Activated T-helper 2 cell treated with anti-CD3 and anti-CD28 coated beads, Interferon-gamma antibody, Interleukin-2, Interleukin-4, amounts not matched to agents 10 μg/mL and 5 μg/mL and 100 μg/mL, durations not matched to agents 14 hours and 24 hours and 36 hours (primary cell): ENCODE measurements around the gene SCNN1G. TPM values are rescaled to one million over a fixed set of nuclear protein-coding genes. Genes with fewer than 3 reads are reported as not detected.
"Not testable (repeated sequence)": the region's sequence is repeated elsewhere in the genome, so short reads cannot be mapped to it uniquely, and the experiment has no call there.

Source experiments
- DNase-seq: peaks from one replicate; pipeline ENCODE4 v3.0.0; 2021; ENCODE audit warnings: low spot score
- H3K27ac Mint-ChIP-seq: one replicate; pipeline ENCODE4 v1.8.0; 2021; ENCODE audit warnings: mixed read lengths
- H3K27me3 Mint-ChIP-seq: one replicate; pipeline ENCODE4 v1.8.0; 2021; ENCODE audit warnings: low read depth, mixed read lengths
- H3K36me3 Mint-ChIP-seq: one replicate; pipeline ENCODE4 v1.8.0; 2021; ENCODE audit warnings: low read depth, mixed read lengths
- H3K4me1 Mint-ChIP-seq: one replicate; pipeline ENCODE4 v1.8.0; 2021; ENCODE audit warnings: low read depth, mixed read lengths
- H3K4me3 Mint-ChIP-seq: one replicate; pipeline ENCODE4 v1.8.0; 2021; ENCODE audit warnings: low read depth, mild to moderate bottlenecking, moderate library complexity, mixed read lengths
- H3K9me3 Mint-ChIP-seq: one replicate; pipeline ENCODE4 v1.8.0; 2021; ENCODE audit warnings: mixed read lengths
- intact Hi-C: fragments of 100-400 bp; cut with micrococcal nuclease; formaldehyde crosslinking; loops from one replicate; pipeline ENCODE4 v1.15.1; 2023
- total RNA-seq: library from RNA; stranded (reverse); gene quantifications from 2 replicates; pipeline ENCODE4 v1.2.3, GENCODE V29; 2022

Gene SCNN1G, protein sequence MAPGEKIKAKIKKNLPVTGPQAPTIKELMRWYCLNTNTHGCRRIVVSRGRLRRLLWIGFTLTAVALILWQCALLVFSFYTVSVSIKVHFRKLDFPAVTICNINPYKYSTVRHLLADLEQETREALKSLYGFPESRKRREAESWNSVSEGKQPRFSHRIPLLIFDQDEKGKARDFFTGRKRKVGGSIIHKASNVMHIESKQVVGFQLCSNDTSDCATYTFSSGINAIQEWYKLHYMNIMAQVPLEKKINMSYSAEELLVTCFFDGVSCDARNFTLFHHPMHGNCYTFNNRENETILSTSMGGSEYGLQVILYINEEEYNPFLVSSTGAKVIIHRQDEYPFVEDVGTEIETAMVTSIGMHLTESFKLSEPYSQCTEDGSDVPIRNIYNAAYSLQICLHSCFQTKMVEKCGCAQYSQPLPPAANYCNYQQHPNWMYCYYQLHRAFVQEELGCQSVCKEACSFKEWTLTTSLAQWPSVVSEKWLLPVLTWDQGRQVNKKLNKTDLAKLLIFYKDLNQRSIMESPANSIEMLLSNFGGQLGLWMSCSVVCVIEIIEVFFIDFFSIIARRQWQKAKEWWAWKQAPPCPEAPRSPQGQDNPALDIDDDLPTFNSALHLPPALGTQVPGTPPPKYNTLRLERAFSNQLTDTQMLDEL
- not detected in 2 replicates for total RNA-seq

DNA sequence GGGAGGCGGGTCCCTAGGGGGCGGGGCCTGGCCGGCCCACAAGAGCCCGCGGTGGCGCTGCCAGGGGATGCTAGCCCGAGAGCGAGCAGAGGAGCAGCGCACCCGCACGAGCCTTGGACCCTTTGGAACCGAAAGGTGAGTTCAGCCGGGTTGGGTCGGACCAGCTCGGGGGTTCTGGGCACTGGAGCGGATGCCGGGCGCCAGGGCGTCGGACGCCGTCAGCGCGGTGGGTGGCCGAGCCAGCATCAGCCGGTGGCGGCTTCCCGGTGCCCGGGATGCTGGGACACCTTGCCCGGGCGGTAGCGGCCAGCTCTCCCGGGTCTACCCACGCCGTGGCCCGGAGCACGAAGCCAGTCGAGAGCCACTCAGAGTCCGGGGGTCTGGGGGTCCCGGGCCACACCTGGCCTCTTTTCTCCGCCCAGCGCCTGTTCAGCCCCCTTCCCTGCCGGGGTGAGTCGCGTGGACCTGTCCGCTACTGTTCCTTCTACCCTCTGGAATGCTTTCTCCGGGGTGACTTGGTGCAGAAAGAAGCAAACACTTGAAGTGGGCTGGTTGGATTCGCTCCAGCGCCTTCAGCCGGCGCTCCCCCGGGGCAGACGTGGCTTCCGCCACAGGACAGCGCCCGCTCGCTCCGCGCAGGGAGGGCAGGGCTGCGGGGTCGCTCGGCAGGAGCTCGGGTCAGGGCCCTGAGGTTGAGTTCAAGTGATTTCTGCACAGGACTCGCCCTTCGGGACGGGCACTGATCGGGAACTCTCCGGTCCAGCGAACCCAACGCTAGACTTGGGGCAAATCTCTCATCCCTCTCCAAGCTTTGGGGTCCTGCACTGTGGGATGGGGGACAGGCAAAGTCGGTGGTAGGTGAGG, at the start of gene SCNN1G:
TSS of gene SCNN1G (plus strand) at position 67 of the 864 bp plus-strand sequence. CDS start 3,527 bp downstream, outside the sequence.
- Mint-ChIP-seq H3K4me3 (no peak within 1 kb of the TSS), H3K9me3 (no peaks in the 10 kb centered on the region), H3K36me3 (no peaks in the 10 kb centered on the region), H3K4me1 (peaks cover 3% of the 10 kb centered on the region), H3K27ac (no peak within 1 kb of the TSS), H3K27me3 (peaks cover 42% of the 10 kb centered on the region)
- intact Hi-C loops, result loop anchor here (1.0 kb wide), 1 partner anchor 251 kb away; no protein-coding TSS in a partner anchor
- no peak for DNase-seq

DNA sequence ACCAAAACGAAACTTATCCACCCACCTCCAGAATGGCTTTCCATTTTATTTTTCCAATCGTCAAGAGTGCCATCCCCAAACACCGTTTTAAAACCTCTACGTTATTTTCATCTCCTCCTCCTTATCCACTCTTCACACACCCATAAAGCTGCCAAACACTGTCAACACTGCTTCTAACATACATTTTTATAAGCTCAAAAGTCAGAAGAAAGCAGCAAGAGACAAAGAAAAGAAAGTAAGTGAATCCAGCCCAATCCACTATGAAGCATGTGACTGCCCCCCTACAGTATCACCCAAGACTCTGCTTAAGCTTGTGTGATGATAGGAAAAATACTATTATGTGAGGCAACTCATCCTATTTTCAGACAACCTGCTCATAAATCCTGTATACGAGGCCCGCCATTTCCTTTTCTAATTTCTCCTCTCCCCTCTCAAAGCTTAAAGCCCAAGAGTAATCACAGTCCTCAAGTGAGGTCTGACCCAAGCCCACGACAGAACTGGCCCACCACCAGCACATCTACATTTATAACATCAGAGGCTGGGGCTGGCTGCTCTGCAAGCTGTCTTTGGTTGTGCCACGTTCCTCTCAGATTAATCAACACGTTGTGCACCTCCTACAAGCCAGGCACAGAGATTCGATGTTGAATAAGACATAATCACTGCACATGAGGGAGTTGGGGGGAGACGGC, 49.6 kb upstream of the SCNN1G start:
- Mint-ChIP-seq H3K9me3 (peaks cover 26% of the 10 kb centered on the region), H3K36me3 (peaks cover 3% of the 10 kb centered on the region), H3K27ac (no peak overlapping the region), H3K4me3 (no peak overlapping the region), H3K4me1 (peaks cover 12% of the 10 kb centered on the region), H3K27me3 (no peaks in the 10 kb centered on the region)
- intact Hi-C loops, result no loop called here
- no peak for DNase-seq

DNA sequence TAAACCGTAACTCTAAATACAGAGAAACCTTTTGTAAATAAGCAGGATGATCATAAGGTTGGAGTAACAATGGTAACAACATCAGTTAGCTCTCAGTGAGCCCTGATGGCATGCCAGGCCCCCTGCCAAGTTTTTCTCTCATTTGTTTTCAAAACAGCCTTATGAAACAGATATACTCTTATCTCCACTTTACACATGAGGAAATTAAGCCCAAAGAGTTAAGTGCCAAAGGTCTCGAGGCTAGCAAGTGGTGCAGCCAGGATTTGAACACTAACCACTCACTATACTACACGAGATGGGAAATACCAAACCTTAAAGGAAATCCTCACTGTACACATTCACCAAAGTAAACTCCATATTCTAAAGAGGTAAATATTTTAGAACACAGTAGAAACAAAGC, 48.3 kb upstream of the SCNN1G start:
- intact Hi-C loops, result no loop called here
- H3K4me1 Mint-ChIP-seq, result peaks cover 12% of the 10 kb centered on the region
- no peaks in the 10 kb centered on the region for H3K27me3 Mint-ChIP-seq
- H3K4me3 Mint-ChIP-seq, result no peak overlapping the region
- peaks cover 8% of the 10 kb centered on the region for H3K36me3 Mint-ChIP-seq
- H3K9me3 Mint-ChIP-seq, result peaks cover 36% of the 10 kb centered on the region
- H3K27ac Mint-ChIP-seq, result no peak overlapping the region
- no peak for DNase-seq

DNA sequence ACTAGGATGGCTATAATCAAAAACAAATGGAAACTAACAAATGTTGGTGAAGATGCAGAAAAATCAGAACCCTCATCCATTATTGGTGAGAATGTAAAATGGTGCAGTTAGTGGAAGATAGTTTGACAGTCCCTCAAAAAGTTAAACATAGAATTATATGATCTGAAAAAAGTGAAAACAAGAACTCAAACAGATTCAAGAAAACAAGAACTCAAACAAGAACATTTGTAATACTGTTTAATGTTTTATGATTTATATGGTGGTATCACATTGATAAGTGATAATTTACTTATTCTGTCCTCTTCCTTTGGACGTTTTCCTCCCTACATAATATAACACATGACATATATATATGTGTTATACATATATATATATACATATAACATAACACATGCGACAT, 45.3 kb upstream of the SCNN1G start:
- no peaks in the 10 kb centered on the region for H3K27me3 Mint-ChIP-seq
- H3K36me3 Mint-ChIP-seq, result peaks cover 8% of the 10 kb centered on the region
- no peak overlapping the region for H3K4me3 Mint-ChIP-seq
- peaks cover 36% of the 10 kb centered on the region for H3K9me3 Mint-ChIP-seq
- intact Hi-C loops, result no loop called here
- no peak overlapping the region for H3K27ac Mint-ChIP-seq
- no peak for DNase-seq
- peaks cover 6% of the 10 kb centered on the region for H3K4me1 Mint-ChIP-seq

DNA sequence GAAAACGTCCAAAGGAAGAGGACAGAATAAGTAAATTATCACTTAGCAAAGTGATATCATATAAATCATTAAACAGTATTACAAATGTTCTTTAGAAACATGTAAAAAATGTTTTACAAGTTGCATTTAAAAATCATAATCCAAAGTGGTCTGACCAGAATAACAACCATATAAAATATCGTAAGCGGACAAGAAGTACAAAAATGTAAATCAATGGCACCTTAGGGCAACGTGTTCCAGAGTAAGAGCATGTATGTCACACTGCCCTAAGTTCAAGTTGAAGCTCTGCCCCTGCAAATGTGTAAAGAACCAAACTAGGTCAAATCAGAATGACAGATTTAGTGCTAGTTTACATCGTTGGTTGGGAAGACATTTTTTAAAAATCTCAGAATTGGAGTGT, 44.7 kb upstream of the SCNN1G start:
- peaks cover 8% of the 10 kb centered on the region for H3K36me3 Mint-ChIP-seq
- H3K9me3 Mint-ChIP-seq, result peaks cover 36% of the 10 kb centered on the region
- H3K27me3 Mint-ChIP-seq, result no peaks in the 10 kb centered on the region
- no peak overlapping the region for H3K4me3 Mint-ChIP-seq
- no peak overlapping the region for H3K27ac Mint-ChIP-seq
- intact Hi-C loops, result no loop called here
- no peak for DNase-seq
- H3K4me1 Mint-ChIP-seq, result peaks cover 4% of the 10 kb centered on the region

DNA sequence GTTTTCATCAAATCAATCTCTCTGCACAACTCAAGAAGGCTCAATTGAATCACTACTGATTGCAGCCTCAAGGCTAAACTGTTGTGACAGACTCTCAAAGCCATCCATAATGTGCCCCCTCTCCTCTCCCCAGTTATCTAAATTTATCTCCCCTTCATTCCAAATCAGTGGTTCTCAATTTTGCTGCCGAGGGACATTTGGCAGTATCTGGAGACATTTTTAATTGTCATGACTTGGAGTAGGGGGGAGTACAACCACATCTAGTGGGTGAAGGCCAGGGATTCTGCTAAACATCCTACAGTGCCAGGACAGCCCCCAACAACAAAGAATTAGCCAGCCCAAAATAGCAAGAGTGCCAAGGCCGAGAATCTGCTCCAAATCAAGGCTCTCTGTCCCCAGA, 42.4 kb upstream of the SCNN1G start:
- Mint-ChIP-seq H3K9me3 (peaks cover 33% of the 10 kb centered on the region), H3K4me3 (no peak overlapping the region), H3K36me3 (peaks cover 10% of the 10 kb centered on the region), H3K27ac (no peak overlapping the region), H3K4me1 (peaks cover 3% of the 10 kb centered on the region), H3K27me3 (no peaks in the 10 kb centered on the region)
- DNase-seq, result no peak
- intact Hi-C loops, result no loop called here

DNA sequence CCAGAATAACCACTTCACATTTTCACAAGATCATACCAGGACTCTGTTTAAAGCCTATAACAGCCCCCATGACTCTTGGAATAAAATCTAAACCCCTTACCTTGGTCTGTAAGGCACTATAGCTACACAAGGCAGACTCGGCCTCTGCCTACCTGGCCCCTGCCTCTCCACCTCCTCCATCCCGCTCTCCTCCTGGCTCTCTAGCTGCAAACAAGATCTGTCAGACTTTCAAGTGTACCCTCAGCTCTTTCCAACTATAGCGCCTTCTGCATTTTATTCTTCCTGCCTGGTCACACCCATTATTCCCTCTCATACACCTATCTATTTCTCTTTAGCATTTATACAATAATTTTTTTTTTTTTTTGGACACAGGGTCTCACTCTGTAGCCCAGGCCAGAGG, 41.5 kb upstream of the SCNN1G start:
- Mint-ChIP-seq H3K9me3 (peaks cover 26% of the 10 kb centered on the region), H3K27ac (no peak overlapping the region), H3K36me3 (peaks cover 13% of the 10 kb centered on the region), H3K27me3 (no peaks in the 10 kb centered on the region), H3K4me1 (peaks cover 8% of the 10 kb centered on the region), H3K4me3 (no peak overlapping the region)
- DNase-seq, result no peak
- intact Hi-C loops, result no loop called here

DNA sequence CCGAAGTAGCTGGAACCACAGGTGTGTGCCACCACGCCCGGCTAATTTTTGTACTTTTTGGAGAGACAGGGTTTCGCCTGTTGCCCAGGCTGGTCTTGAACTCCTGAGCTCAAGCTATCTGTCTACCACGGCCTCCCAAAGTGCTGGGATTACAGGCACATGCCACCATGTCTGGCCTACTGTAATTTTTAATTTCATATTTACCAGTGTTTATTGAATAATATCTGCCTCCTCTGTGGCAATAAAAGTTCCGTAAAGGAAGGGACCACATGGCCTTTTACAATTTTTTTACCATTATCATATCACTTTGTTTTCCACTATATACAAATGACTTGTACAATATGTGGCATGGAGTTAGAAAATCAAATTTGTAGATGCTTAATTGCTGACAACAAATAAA, 41.0 kb upstream of the SCNN1G start:
- Mint-ChIP-seq H3K27ac (no peak overlapping the region), H3K27me3 (no peaks in the 10 kb centered on the region), H3K9me3 (peaks cover 22% of the 10 kb centered on the region), H3K4me1 (peaks cover 8% of the 10 kb centered on the region), H3K36me3 (peaks cover 13% of the 10 kb centered on the region), H3K4me3 (no peak overlapping the region)
- intact Hi-C loops, result no loop called here
- DNase-seq, result no peak

DNA sequence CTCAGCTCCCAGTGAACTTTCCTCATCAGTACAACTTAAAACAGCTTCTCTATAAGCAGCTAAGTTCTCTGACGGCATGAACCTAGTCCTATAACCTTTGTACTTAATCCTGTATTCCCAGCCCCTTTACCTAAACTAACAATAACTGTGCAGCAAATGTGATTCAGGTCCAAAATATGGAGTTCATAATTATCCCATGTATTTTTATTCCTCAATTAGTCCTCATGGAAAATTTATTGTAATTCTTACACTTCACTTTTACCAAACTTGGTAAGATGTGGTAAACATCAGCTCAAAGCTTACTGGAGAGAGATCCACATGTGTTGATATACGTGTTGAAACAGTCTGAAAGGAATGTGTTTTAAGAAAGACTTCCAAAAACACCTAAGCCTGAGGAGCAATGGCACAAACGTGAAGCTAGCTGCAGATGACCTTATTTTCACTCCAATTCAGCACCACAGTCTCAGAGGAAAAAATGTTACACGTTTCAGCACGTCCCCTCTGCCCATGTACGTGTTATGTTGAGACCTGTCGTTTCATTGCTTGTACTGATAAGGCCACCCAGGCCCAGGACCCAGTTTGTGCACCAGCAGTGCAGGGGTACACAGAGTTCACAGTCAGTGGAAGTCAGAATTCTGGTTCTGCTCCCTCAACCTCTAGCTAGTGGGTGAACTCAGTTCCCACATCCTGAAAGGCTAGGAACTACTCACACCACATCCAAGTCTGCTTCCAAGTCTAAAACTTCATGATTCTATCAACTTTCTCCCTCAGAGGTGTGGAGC, 40.4 kb upstream of the SCNN1G start:
- no peak for DNase-seq
- H3K27me3 Mint-ChIP-seq, result no peaks in the 10 kb centered on the region
- intact Hi-C loops, result no loop called here
- H3K9me3 Mint-ChIP-seq, result peaks cover 17% of the 10 kb centered on the region
- peaks cover 8% of the 10 kb centered on the region for H3K4me1 Mint-ChIP-seq
- H3K27ac Mint-ChIP-seq, result no peak overlapping the region
- peaks cover 10% of the 10 kb centered on the region for H3K36me3 Mint-ChIP-seq
- H3K4me3 Mint-ChIP-seq, result no peak overlapping the region

DNA sequence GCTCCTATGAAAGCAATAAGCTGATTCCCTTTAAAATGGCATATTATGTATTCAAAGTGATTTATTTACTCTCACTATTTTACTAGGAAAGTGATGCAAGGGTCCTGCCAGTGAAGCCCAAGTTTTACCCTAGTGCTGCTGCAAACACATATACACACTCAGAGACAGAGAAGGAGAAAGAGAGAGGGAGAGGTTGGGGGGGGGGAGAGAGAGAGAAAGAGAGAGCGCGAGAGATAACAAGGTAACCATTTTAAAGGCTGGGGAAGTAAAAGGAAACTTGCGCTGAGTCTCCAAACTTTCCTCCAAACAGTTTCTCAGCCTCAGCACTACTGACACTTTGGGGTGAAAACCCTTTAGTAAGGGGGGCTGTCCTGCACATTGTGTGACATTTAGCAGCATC, 39.2 kb upstream of the SCNN1G start:
- Mint-ChIP-seq H3K9me3 (peaks cover 6% of the 10 kb centered on the region), H3K27me3 (peaks cover 5% of the 10 kb centered on the region), H3K36me3 (peaks cover 9% of the 10 kb centered on the region), H3K27ac (no peak overlapping the region), H3K4me1 (peaks cover 14% of the 10 kb centered on the region), H3K4me3 (no peak overlapping the region)
- intact Hi-C loops, result no loop called here
- DNase-seq, result no peak

DNA sequence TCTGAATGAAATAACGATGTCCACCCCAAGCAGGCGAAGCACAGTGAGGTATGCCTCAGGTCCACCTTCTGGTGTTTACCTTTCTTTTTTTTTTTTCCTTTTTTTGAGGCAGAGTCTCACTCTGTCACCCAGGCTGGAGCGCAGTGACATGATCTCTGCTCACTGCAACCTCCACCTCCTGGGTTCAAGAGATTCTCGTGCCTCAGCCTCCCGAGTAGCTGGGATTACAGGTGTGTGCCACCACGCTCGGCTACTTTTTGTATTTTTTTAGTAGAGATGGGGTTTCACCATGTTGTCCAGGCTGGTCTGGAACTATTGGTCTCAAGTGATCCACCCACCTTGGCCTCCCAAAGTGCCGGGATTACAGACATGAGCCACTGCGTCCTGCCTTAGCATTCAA, 38.2 kb upstream of the SCNN1G start:
- H3K27me3 Mint-ChIP-seq, result not testable (repeated sequence)

DNA sequence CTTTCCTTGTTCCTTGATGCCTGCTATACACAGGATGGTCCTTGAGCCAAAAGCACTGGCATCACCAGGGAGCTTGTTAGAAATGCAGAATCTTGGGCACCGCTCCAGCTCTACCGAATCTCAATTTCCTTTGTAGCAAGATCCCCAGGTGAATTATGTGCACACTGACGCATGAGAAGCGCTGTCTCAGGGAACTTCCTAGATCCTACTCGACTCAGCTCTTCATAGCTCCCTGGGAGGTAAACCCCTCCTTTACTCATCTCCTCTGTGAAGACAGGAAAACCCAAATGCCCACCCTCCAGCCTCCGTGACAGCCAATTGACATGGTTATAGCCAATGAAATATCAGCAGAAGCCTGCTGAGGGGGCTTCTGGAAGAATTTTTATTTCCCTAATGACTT, 37.4 kb upstream of the SCNN1G start:
- intact Hi-C loops, result no loop called here
- Mint-ChIP-seq H3K9me3 (no peaks in the 10 kb centered on the region), H3K27me3 (peaks cover 5% of the 10 kb centered on the region), H3K27ac (no peak overlapping the region), H3K4me3 (no peak overlapping the region), H3K36me3 (peaks cover 5% of the 10 kb centered on the region), H3K4me1 (peaks cover 18% of the 10 kb centered on the region)
- DNase-seq, result no peak

More for the DNA sequence above, 38.2 kb upstream of the SCNN1G start:
- H3K4me1 Mint-ChIP-seq, result peaks cover 14% of the 10 kb centered on the region
- DNase-seq, H3K27ac Mint-ChIP-seq, H3K9me3 Mint-ChIP-seq, intact Hi-C loops, H3K4me3 Mint-ChIP-seq, H3K36me3 Mint-ChIP-seq: not testable (repeated sequence)
